Measurements from ENCODE around the gene PLXNA4. TPM values are rescaled to one million over a fixed set of nuclear protein-coding genes. Genes with fewer than 3 reads are reported as not detected.

Gene PLXNA4
- total RNA-seq, 2 donors from 2014 or later = 24.0 to 42.7 TPM

DNA sequence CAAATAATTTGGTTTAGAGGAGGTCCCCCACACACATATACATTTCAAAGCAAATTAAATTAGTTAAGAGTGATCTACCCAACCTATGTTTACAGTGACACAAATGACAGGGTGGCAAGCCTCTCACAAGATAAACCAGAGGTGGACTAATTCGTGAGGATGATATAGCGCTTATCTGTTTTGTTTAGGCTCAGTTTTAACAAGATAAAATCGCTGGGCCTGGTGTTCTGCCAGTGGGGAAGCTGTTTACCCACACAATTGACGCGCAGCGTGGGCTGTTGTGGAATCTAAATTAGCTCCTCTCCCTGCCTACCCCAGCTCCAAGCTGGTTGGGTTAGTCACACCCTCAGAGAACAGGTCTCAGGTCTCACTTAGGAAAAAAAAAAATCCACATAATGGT lies 16.7 kb upstream of the PLXNA4 start:
- 23 to 60% methylated on average over 6 of the region's 6 CpGs for WGBS, 2 experiments (ENCODE audit: insufficient coverage in 1 of 2, insufficient read length in 1 of 2)
- no peaks in the 10 kb centered on the region for H3K36me3 Mint-ChIP-seq (ENCODE audit: low read depth)
- TF ChIP-seq, protein P1, sequence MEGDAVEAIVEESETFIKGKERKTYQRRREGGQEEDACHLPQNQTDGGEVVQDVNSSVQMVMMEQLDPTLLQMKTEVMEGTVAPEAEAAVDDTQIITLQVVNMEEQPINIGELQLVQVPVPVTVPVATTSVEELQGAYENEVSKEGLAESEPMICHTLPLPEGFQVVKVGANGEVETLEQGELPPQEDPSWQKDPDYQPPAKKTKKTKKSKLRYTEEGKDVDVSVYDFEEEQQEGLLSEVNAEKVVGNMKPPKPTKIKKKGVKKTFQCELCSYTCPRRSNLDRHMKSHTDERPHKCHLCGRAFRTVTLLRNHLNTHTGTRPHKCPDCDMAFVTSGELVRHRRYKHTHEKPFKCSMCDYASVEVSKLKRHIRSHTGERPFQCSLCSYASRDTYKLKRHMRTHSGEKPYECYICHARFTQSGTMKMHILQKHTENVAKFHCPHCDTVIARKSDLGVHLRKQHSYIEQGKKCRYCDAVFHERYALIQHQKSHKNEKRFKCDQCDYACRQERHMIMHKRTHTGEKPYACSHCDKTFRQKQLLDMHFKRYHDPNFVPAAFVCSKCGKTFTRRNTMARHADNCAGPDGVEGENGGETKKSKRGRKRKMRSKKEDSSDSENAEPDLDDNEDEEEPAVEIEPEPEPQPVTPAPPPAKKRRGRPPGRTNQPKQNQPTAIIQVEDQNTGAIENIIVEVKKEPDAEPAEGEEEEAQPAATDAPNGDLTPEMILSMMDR (conservative IDR thresholded peaks at IDR 0.05) = no peak
- Histone ChIP-seq H3K36me3 (ENCODE audit: control insufficient read depth, insufficient read depth, low read length) (no peaks in the 10 kb centered on the region), H3K27me3 (ENCODE audit: control insufficient read depth, insufficient read depth, low read length, poor library complexity, severe bottlenecking) (peaks cover 9% of the 10 kb centered on the region), H3K4me3 (ENCODE audit: low read length) (no peak overlapping the region), H3K9ac (ENCODE audit: extremely low read depth, low read length, poor library complexity, severe bottlenecking) (no peak overlapping the region), H3K9me3 (ENCODE audit: control insufficient read depth, low read length) (peaks cover 5% of the 10 kb centered on the region), H3K4me1 (ENCODE audit: control insufficient read depth, insufficient read depth, low read length) (peaks cover 7% of the 10 kb centered on the region), H3K27ac (ENCODE audit: low read depth, low read length) (no peak overlapping the region)
- no peaks in the 10 kb centered on the region for H3K9me3 Mint-ChIP-seq
- DNase-seq = peak; percentile 55
- H3K27me3 Mint-ChIP-seq (ENCODE audit: insufficient read depth) = peaks cover 5% of the 10 kb centered on the region
- no peak overlapping the region for H3K4me3 Mint-ChIP-seq
- peaks cover 20% of the 10 kb centered on the region for H3K4me1 Mint-ChIP-seq
- peak overlapping the region; percentile 37 for H3K27ac Mint-ChIP-seq

DNA sequence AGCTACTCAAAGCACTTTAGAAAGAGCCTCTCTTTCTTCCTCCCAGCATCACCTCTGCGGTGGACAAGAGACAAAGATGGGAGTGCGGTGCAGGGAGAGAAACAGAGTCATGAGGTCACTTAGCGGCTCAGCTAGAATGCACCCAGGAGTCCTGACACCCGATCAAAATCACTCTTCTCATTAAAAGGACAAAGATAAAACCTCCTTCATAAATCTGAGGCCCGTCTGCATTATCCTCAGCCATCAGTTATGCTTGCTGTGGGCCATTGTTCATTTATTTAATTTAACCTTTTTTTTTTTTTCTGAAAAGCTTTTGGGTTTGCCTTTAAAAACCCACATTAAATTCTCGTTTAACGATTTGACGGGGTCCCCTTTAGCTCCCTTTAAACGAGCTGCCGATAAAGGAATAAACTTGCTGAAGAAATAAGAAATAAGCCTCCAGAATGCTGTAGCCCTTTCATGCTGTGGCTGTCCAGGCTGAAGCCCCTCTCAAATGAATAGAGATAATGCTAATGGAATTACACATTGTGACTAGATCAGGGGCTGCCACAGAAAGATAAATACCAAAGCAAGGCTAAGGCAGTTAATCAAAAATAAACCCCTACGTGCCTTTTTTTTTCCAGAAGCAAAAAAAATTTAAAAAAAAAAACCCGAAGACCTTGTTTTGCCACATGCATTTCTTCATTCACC lies 16.1 kb upstream of the PLXNA4 start:
- H3K27ac ChIP-seq (ENCODE audit: low read depth, low read length) = no peak overlapping the region
- H3K27ac Mint-ChIP-seq = no peak overlapping the region
- no peak overlapping the region for H3K4me3 ChIP-seq (ENCODE audit: low read length)
- WGBS, 2 experiments (ENCODE audit: insufficient coverage in 1 of 2, insufficient read length in 1 of 2) = 64 to 65% methylated on average over 9 to 12 of the region's 12 CpGs
- no peaks in the 10 kb centered on the region for H3K36me3 ChIP-seq (ENCODE audit: control insufficient read depth, insufficient read depth, low read length)
- H3K9me3 Mint-ChIP-seq = no peaks in the 10 kb centered on the region
- H3K4me1 ChIP-seq (ENCODE audit: control insufficient read depth, insufficient read depth, low read length) = peaks cover 7% of the 10 kb centered on the region
- peaks cover 9% of the 10 kb centered on the region for H3K27me3 Mint-ChIP-seq (ENCODE audit: insufficient read depth)
- TF ChIP-seq, protein P1 (conservative IDR thresholded peaks at IDR 0.05) = no peak
- H3K4me3 Mint-ChIP-seq = no peak overlapping the region
- peaks cover 5% of the 10 kb centered on the region for H3K9me3 ChIP-seq (ENCODE audit: control insufficient read depth, low read length)
- peak; percentile 27 for DNase-seq
- H3K4me1 Mint-ChIP-seq = peaks cover 20% of the 10 kb centered on the region
- peaks cover 15% of the 10 kb centered on the region for H3K27me3 ChIP-seq (ENCODE audit: control insufficient read depth, insufficient read depth, low read length, poor library complexity, severe bottlenecking)
- H3K9ac ChIP-seq (ENCODE audit: extremely low read depth, low read length, poor library complexity, severe bottlenecking) = no peak overlapping the region
- H3K36me3 Mint-ChIP-seq (ENCODE audit: low read depth) = no peaks in the 10 kb centered on the region

DNA sequence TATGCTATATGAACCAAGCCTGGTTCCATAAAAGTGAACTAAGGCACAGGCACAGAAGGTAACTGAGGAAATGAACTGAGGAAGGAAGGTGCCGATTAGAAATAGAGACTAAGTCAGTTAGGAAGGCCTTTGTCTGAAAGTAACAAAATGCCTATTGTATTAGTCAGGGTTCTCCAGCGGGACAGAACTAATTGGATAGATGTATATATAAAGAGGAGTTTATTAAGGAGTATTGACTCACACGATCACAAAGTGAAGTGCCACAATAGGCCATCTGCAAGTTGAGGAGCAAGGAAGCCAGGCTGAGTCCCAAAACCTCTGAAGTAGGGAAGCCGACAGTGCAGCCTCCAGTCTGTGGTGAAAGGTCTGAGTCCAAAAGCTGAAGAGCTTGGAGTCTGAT lies 13.9 kb upstream of the PLXNA4 start:
- Mint-ChIP-seq H3K4me3 (no peak overlapping the region), H3K9me3 (no peaks in the 10 kb centered on the region), H3K27me3 (ENCODE audit: insufficient read depth) (peaks cover 29% of the 10 kb centered on the region), H3K27ac (no peak overlapping the region), H3K4me1 (peaks cover 20% of the 10 kb centered on the region), H3K36me3 (ENCODE audit: low read depth) (no peaks in the 10 kb centered on the region)
- H3K27me3 ChIP-seq (ENCODE audit: control insufficient read depth, insufficient read depth, low read length, poor library complexity, severe bottlenecking) = peaks cover 21% of the 10 kb centered on the region
- no peak for DNase-seq
- H3K36me3 ChIP-seq (ENCODE audit: control insufficient read depth, insufficient read depth, low read length) = no peaks in the 10 kb centered on the region
- H3K9ac ChIP-seq (ENCODE audit: extremely low read depth, low read length, poor library complexity, severe bottlenecking) = no peak overlapping the region
- TF ChIP-seq, protein P1 (conservative IDR thresholded peaks at IDR 0.05) = no peak
- H3K9me3 ChIP-seq (ENCODE audit: control insufficient read depth, low read length) = peaks cover 5% of the 10 kb centered on the region
- no peak overlapping the region for H3K4me3 ChIP-seq (ENCODE audit: low read length)
- H3K27ac ChIP-seq (ENCODE audit: low read depth, low read length) = no peak overlapping the region
- 90 to 93% methylated on average over 4 of the region's 4 CpGs for WGBS, 2 experiments (ENCODE audit: insufficient coverage in 1 of 2, insufficient read length in 1 of 2)
- H3K4me1 ChIP-seq (ENCODE audit: control insufficient read depth, insufficient read depth, low read length) = peaks cover 7% of the 10 kb centered on the region

Measured in endodermal cell (in vitro differentiated cells).